Adrenal gland (tissue), 19 donors: ENCODE measurements around the gene EID3. TPM values are rescaled to one million over a fixed set of nuclear protein-coding genes. Genes with fewer than 3 reads are reported as not detected.

ENCODE experiments used
- DNase-seq, 7 donors: peaks; one replicate each; pipeline ENCODE4 v3.0.0-alpha.2; 2019 to 2020
- H3K27ac ChIP-seq, 5 donors: fragments of 200-600 bp; sonication (generic) in 4 of 5; 1 replicate in 3 of 5; 2 replicates in 2 of 5; pipeline versions ENCODE4 v1.5.1 to v1.8.0; 2016 to 2020; ENCODE audit warnings: mild to moderate bottlenecking in 1 of 5
- H3K27me3 ChIP-seq: fragments of 200-600 bp; 2 replicates; pipeline ENCODE4 v1.8.0; 2021
- H3K36me3 ChIP-seq, 2 donors: fragments of 200-600 bp; replicated peaks in 1 of 2; 1 replicate in 1 of 2; 2 replicates in 1 of 2; pipeline versions ENCODE4 v1.5.1 to v1.8.0; 2018 to 2022
- H3K4me1 ChIP-seq, 2 donors: fragments of 200-600 bp; replicated peaks in 1 of 2; 1 replicate in 1 of 2; 2 replicates in 1 of 2; pipeline versions ENCODE4 v1.5.1 to v1.8.0; 2018 to 2021
- H3K4me3 ChIP-seq, 4 donors: fragments of 200-600 bp; sonication (generic) in 3 of 4; one replicate each; pipeline ENCODE4 v1.5.1; 2016 to 2018
- H3K9me3 ChIP-seq, 3 donors: fragments of 200-600 bp; sonication (generic) in 1 of 3; replicated peaks in 1 of 3; 1 replicate in 2 of 3; 2 replicates in 1 of 3; pipeline versions ENCODE4 v1.5.1 to v1.8.0; 2016 to 2021
- POLR2A ChIP-seq, 2 donors: fragments of 450-650 bp; IDR thresholded peaks; one replicate each; pipeline ENCODE4 v1.6.1; 2017; ENCODE audit warnings: antibody characterized with exemption in 2 of 2, mild to moderate bottlenecking in 2 of 2, moderate library complexity in 1 of 2
- WGBS, 4 donors: extraction: QIAGEN DNeasy Blood & Tissue Kit in 2 of 4; methylation state at CpG; one replicate each; pipeline versions ENCODE4 v1.1.5 to v1.1.7; 2013 to 2017; 5-methylcytosine and 5-hydroxymethylcytosine counted together
- intact Hi-C, 2 donors: fragments of 100-400 bp; cut with DNase I; formaldehyde crosslinking; loops; one replicate each; pipeline versions ENCODE4 v1.14.1 to v1.15.0; 2022 to 2023
- long read RNA-seq, 10 donors: library from polyadenylated mRNA in 3 of 10; unstranded in 2 of 10; stranded (forward) in 1 of 10; transcript quantifications; one replicate each; pipeline ENCODE4 v2.0.0 and lab custom pipeline, GENCODE V29; 2021 to 2026
- polyA plus RNA-seq, 3 donors: library from polyadenylated mRNA; stranded (reverse); fragments of 200-250 nt in 2 of 3; fragments of 350-450 nt in 1 of 3; fragmentation: Illumina TruSeq in 1 of 3; extraction: RNeasy Lipid Tissue Mini Kit (QIAGEN cat#74804) in 1 of 3; gene quantifications; one replicate each; pipeline ENCODE4 v1.2.3, GENCODE V29; 2013 to 2014
- total RNA-seq, 9 donors: library from RNA; depleted of rRNA in 4 of 9; stranded (reverse); fragments of >200 nt in 4 of 9; fragments of 120-200 nt in 1 of 9; fragmentation: NEBNext Ultra II Directional in 1 of 9; extraction: Animal tissue kit (Norgen Biotek cat#: 25700) in 1 of 9; gene quantifications; one replicate each; pipeline versions ENCODE4 v1.1.0 to v1.2.4, GENCODE V29; 2013 to 2023
- TF ChIP-seq, protein P1 (sequence below), 6 experiments: fragments of 450-650 bp in 4 of 6; fragments of 200-600 bp in 2 of 6; sonication (generic) in 1 of 6; IDR thresholded peaks; 1 replicate in 5 of 6; 2 replicates in 1 of 6; pipeline versions ENCODE4 v1.5.1 to v1.8.0; 2016 to 2021; ENCODE audit warnings: antibody characterized with exemption in 6 of 6, mild to moderate bottlenecking in 2 of 6, moderate library complexity in 1 of 6
- donor health status: healthy with polysubstance abuse.
- donor health status: Bipolar disorder and iron deficiency.
- donor health status: DM: yes; HTN: yes; CAD: no.
- donor health status: DM: no; HTN: no; CAD: no.
- donor health status: DM: no; HTN: no; CAD: no.
- donor health status: DM: yes; HTN: yes; CAD: no.

The EID3 gene
- total RNA-seq: 10 to 100 TPM in 3 of 9 donors, 1 to 10 TPM in 6; 2.9 to 20.3 (median 6.5) TPM
- polyA plus RNA-seq: 1 to 10 TPM; 1.5 to 8.1 (median 4.4) TPM
- long read RNA-seq, donor 1, partial matches to known transcripts: 0 of 1 reads
- long read RNA-seq, donor 1, other reads (novel, unspliced or antisense): 0 of 1 reads
- long read RNA-seq, donor 2, partial matches to known transcripts: 0 of 2 reads
- long read RNA-seq, donor 2, other reads (novel, unspliced or antisense): 0 of 2 reads
- long read RNA-seq, donor 3, partial matches to known transcripts: 0 of 1 reads
- long read RNA-seq, donor 3, other reads (novel, unspliced or antisense): 0 of 1 reads
- long read RNA-seq, donor 4, partial matches to known transcripts: 0 of 2 reads
- long read RNA-seq, donor 4, other reads (novel, unspliced or antisense): 0 of 2 reads
- long read RNA-seq, donor 5, partial matches to known transcripts: 0 of 2 reads
- long read RNA-seq, donor 5, other reads (novel, unspliced or antisense): 0 of 2 reads
- long read RNA-seq, donor 6, partial matches to known transcripts: 0 of 2 reads
- long read RNA-seq, donor 6, other reads (novel, unspliced or antisense): 0 of 2 reads
- long read RNA-seq, donor 7, partial matches to known transcripts: 0 of 2 reads
- long read RNA-seq, donor 7, other reads (novel, unspliced or antisense): 0 of 2 reads
- long read RNA-seq, donor 8, partial matches to known transcripts: 0 of 2 reads
- long read RNA-seq, donor 8, other reads (novel, unspliced or antisense): 0 of 2 reads
- long read RNA-seq, donor 9: 0 reads
- long read RNA-seq, donor 10: 0 reads

DNA sequence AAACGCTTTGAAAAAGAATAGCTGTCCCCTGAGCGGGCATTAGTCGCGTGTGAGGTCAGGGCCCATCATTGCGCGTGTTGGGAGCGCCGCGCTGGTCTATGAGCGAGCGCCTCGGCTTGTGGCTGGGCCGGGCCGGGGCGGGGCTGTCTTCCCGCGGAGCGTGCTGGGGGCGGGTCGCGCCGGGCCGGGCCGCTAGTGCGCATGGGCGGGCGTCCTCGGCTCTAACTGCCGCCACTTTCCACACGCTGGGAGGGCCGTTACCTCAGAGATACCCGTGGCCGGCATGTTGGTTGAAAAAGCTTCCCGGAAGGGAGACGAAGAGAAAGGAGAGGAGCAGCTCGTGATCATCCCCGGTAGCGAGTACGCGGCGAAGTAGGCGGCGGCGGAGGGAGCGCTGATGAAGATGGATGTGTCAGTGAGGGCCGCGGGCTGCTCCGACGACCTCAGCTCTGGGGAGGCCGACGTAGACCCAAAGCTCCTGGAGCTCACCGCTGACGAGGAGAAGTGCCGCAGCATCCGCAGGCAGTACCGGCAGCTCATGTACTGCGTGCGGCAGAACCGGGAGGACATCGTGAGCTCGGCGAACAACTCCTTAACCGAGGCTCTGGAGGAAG lies at the start of gene EID3:
Gene EID3, plus strand, starts transcription at position 202 of the 614 bp plus-strand sequence. Its CDS starts 196 bp downstream, at position 398.
- intact Hi-C loops: no loop called here
- no peaks in the 10 kb centered on the region for H3K27me3 ChIP-seq
- TF ChIP-seq POLR2A (IDR thresholded peaks at IDR 0.05): peak in 1 of 2 donors; percentile 58
- TF ChIP-seq, protein P1, sequence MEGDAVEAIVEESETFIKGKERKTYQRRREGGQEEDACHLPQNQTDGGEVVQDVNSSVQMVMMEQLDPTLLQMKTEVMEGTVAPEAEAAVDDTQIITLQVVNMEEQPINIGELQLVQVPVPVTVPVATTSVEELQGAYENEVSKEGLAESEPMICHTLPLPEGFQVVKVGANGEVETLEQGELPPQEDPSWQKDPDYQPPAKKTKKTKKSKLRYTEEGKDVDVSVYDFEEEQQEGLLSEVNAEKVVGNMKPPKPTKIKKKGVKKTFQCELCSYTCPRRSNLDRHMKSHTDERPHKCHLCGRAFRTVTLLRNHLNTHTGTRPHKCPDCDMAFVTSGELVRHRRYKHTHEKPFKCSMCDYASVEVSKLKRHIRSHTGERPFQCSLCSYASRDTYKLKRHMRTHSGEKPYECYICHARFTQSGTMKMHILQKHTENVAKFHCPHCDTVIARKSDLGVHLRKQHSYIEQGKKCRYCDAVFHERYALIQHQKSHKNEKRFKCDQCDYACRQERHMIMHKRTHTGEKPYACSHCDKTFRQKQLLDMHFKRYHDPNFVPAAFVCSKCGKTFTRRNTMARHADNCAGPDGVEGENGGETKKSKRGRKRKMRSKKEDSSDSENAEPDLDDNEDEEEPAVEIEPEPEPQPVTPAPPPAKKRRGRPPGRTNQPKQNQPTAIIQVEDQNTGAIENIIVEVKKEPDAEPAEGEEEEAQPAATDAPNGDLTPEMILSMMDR (IDR thresholded peaks at IDR 0.05): no peak
- peak; percentile 87 to 93 (median 92) for DNase-seq
- H3K4me3 ChIP-seq: peak within 1 kb of the TSS in 1 of 4 donors; percentile 53
- peaks cover 39 to 87% of the 10 kb centered on the region in 2 donors for H3K4me1 ChIP-seq
- H3K9me3 ChIP-seq: no peaks in the 10 kb centered on the region
- 5 to 19% (median 13%) methylated on average over 27 to 63 of the region's 63 CpGs for WGBS, 4 donors
- H3K27ac ChIP-seq: peak within 1 kb of the TSS; percentile 40 to 86 (median 61)
- H3K36me3 ChIP-seq: peaks cover 0 to 11% of the 10 kb centered on the region in 2 donors

DNA sequence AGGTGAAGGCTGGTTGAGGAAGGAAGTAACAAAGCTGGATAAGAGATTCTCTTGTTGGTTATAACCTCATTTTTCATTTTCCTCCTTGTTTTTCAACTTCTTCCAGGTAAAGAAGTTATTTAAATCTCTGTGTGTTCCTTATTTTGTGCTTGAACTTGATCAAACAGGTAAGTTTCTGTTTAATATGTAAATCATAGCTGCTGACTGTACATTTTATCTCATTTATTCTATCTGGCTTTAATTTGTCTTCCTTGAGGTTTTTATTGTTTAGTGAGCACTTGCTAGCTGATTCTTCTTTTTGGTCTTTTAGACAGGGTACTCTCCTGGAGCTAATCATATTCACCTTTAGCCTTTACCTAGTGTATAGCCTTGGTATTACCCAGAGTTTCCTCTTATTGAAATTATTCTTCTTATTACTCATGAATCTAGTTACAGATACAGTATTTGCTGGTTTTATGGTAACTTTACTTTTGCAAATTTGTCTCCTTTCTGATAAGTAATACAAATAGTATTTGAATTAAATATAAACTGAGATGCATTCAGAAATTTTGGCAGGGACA lies 45.5 kb upstream of the EID3 start:
- intact Hi-C loops: no loop called here
- Histone ChIP-seq H3K27ac (no peak overlapping the region), H3K4me1 (no peaks in the 10 kb centered on the region), H3K36me3 (no peaks in the 10 kb centered on the region), H3K27me3 (no peaks in the 10 kb centered on the region), H3K9me3 (no peaks in the 10 kb centered on the region), H3K4me3 (no peak overlapping the region)
- no peak for DNase-seq
- no peak for TF ChIP-seq POLR2A (IDR thresholded peaks at IDR 0.05)
- TF ChIP-seq, protein P1 (IDR thresholded peaks at IDR 0.05): no peak

DNA sequence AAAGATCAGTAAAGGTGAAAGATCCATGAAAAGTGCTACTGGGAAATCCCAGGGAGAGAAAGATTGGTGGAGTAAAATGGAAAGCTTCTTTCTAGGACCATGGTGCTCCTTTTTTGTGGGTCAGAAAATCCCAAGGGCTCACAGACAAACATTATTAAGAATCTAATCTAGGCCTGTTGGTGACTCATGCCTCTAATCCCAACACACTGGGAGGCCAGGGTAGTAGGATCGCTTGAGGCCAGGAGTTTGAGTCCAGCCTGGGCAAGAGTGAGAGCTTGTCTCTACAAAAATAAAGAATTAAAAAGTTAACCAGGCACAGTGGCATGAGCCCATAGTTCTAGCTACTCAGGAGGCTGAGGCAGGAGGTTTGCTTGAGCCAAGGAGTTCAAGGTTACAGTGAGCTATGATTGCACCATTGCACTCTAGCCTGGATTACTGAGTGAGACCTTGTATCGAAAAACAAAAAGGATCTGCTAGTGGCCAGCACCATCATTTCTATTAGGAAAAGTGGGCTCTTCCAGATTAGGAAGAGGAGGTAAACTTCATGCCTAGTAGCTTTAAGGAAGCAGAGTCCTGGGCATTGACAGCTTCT lies 45.0 kb upstream of the EID3 start:
- H3K4me3 ChIP-seq: no peak overlapping the region
- no peaks in the 10 kb centered on the region for H3K27me3 ChIP-seq
- H3K4me1 ChIP-seq: no peaks in the 10 kb centered on the region
- H3K27ac ChIP-seq: no peak overlapping the region
- DNase-seq: no peak
- no peaks in the 10 kb centered on the region for H3K9me3 ChIP-seq
- H3K36me3 ChIP-seq: no peaks in the 10 kb centered on the region
- WGBS, 4 donors: 72 to 88% (median 86%) methylated on average over 2 of the region's 2 CpGs
- intact Hi-C loops: no loop called here
- no peak for TF ChIP-seq POLR2A (IDR thresholded peaks at IDR 0.05)
- TF ChIP-seq, protein P1 (IDR thresholded peaks at IDR 0.05): no peak
